Activated T-cell treated with anti-CD3 and anti-CD28 coated beads, Interleukin-2, amount 50 U/mL, for 4 hours (primary cell): ENCODE results near the gene SKAP1. TPM values are rescaled to one million over a fixed set of nuclear protein-coding genes. Genes with fewer than 3 reads are reported as not detected.

Source experiments
- ATAC-seq, 2 donors: fragments of 200-7000 bp; cut with Tn5 transposase; one replicate each; pipeline ENCODE4 v1.10.0; 2021
- DNase-seq: peaks from one replicate; pipeline ENCODE4 v3.0.0-alpha.2; 2020
- H3K27me3 Mint-ChIP-seq: one replicate; pipeline ENCODE4 v1.8.0; 2021; ENCODE audit warnings: low read depth, mixed read lengths
- H3K36me3 Mint-ChIP-seq: one replicate; pipeline ENCODE4 v1.8.0; 2022; ENCODE audit warnings: mixed read lengths; ENCODE audit not compliant: insufficient read depth
- H3K4me1 Mint-ChIP-seq: one replicate; pipeline ENCODE4 v1.8.0; 2021; ENCODE audit warnings: low read depth, mixed read lengths
- H3K4me3 Mint-ChIP-seq: one replicate; pipeline ENCODE4 v1.8.0; 2021; ENCODE audit warnings: mild to moderate bottlenecking, moderate library complexity, mixed read lengths
- H3K9me3 Mint-ChIP-seq: one replicate; pipeline ENCODE4 v1.8.0; 2021; ENCODE audit warnings: mixed read lengths
- total RNA-seq, 3 donors: library from RNA; stranded (reverse); gene quantifications; one replicate each; pipeline ENCODE4 v1.2.1, GENCODE V29; 2021

Gene SKAP1
- total RNA-seq, 3 donors from 2014 or later = 25.8 to 33.9 (median 28.7) TPM

DNA sequence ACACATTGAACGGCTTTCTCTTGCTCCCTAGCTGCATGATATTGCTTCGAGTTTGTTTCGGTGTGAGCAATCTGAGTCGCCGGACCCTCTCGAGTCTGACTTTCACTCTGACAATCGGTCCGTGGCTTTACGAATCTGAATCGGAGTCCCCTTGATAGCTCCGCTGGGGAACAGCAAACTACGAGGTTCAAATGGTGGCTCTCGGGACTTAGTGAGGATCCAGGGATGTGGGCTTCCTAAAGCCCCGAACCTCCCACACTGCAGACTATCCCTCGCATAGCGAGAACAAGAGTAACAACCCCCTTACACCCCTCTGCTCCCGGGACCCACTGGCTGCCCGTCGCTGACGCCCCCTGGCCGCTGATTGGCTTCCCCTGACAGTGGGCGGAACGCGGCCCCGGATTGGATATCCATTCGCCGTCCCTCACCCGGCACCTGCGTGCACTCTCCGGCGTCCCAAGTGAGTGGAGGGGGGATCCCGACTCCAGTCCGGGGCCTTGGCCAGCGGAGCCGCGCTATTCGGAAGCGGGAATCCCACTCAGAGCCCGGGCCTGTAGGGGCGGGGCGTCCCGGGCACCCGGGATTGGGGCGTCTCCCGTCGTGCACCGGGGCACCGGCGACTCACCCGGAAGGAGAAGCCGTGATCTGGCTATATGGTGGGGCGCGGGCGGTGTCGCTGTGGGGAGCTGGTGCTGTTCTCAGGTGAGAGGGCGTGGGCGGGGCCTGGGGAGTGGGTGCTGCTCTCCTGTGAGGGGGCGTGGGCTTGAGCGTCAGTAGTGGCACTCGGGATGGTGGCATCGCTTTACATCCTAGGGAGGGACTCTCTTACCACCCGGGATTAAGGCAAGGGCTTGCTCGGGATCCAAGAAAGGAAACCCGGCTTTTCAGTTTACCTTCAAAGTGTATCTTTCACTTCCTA lies 322.6 kb downstream of the SKAP1 start, which contains the start of gene SNX11:
TSS of gene SNX11 (plus strand) at position 630 of the 919 bp plus-strand sequence. CDS start 4,278 bp downstream, outside the sequence.
- DNase-seq (peak; percentile 95), ATAC-seq (peak; percentile 93 to 96)
- peaks cover 4% of the 10 kb centered on the region for H3K36me3 Mint-ChIP-seq
- H3K27me3 Mint-ChIP-seq = no peaks in the 10 kb centered on the region
- peak within 1 kb of the TSS; percentile 98 for H3K4me3 Mint-ChIP-seq
- H3K9me3 Mint-ChIP-seq = no peaks in the 10 kb centered on the region
- peaks cover 55% of the 10 kb centered on the region for H3K4me1 Mint-ChIP-seq

DNA sequence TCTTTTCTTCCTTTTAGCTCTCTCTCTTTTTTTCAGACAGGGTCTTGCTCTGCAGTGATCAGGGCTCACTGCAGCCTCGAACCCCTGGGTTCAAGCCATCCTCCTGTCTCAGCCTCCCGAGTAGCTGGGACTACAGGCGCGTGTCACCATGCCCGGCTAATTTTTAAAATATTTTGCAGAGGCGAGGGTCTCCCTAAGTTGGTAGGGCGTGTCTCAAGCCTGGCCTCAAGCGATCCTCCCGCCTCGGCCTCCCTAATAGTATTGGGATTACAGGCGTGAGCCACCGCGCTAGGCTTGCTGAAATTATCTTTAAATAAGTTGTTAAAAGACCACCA lies 323.2 kb downstream of the SKAP1 start:
- H3K9me3 Mint-ChIP-seq = no peaks in the 10 kb centered on the region
- peaks cover 52% of the 10 kb centered on the region for H3K4me1 Mint-ChIP-seq
- peak overlapping the region; percentile 98 for H3K4me3 Mint-ChIP-seq
- no peaks in the 10 kb centered on the region for H3K27me3 Mint-ChIP-seq
- DNase-seq (no peak), ATAC-seq (no peak)
- no peaks in the 10 kb centered on the region for H3K36me3 Mint-ChIP-seq

DNA sequence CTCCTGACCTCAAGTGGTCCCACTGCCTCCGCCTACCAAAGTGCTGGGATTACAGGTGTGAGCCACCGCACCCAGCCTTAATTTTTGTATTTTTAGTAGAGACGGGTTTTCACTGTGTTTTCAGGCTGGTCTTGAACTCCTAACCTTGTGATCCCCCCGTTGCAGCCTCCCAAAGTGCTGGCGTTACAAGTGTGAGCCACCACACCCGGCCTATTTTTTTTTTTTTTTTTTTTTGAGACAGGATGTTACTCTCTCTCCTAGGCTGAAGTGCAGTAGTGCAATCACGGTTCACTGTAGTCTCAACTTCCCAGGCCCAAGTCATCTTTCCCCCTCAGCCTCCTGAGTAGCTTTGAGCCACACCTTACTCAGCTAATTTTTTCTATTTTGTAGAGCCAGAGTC lies 325.6 kb downstream of the SKAP1 start:
- Mint-ChIP-seq H3K36me3 (no peaks in the 10 kb centered on the region), H3K9me3 (no peaks in the 10 kb centered on the region), H3K4me1 (peaks cover 42% of the 10 kb centered on the region), H3K4me3 (peak overlapping the region; percentile 16), H3K27me3 (no peaks in the 10 kb centered on the region)
- no peak for DNase-seq
- no peak for ATAC-seq

DNA sequence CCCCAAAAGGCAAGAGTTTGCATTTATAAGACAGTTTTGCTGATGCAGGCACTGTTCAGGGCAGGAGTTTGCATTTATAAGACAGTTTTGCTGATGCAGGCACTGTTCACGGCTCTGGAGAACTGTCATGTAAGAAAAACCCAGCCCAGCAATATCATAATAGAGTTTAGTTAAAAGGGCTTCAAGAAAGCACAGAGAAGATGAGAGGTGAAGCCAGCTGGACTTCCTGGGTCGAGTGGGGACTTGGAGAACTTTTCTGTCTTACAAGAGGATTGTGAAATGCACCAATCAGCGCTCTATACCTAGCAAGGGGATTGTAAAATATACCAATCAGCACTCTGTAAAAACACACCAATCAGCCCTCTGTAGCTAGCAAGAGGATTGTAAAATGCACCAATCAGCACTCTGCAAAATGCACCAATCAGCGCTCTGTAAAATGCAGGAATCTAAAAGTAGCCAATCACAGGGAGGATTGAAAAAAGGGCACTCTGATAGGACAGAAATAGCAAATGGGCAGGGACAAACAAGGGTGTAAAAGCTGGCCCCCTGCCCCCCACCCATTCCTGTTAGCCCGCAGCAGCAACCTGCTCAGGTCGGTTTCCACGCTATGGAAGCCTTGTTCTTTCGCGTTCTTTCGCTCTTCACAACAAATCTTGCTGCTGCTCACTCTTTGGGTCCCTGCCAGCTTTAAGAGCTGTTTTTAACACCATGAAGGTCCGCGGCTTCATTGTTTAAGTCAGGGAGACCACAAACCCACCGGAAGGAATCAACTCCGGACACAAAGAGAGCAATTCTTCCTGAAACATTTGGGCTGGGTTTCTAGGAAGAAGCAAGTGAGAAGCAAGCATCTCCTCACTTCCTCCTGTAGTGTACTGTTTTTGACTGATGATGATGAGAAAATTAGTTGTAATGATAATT lies 327.0 kb downstream of the SKAP1 start:
- H3K4me3 Mint-ChIP-seq = peak overlapping the region; percentile 16
- peaks cover 32% of the 10 kb centered on the region for H3K4me1 Mint-ChIP-seq
- H3K9me3 Mint-ChIP-seq = no peaks in the 10 kb centered on the region
- no peak for ATAC-seq
- DNase-seq = no peak
- no peaks in the 10 kb centered on the region for H3K36me3 Mint-ChIP-seq
- H3K27me3 Mint-ChIP-seq = no peaks in the 10 kb centered on the region

DNA sequence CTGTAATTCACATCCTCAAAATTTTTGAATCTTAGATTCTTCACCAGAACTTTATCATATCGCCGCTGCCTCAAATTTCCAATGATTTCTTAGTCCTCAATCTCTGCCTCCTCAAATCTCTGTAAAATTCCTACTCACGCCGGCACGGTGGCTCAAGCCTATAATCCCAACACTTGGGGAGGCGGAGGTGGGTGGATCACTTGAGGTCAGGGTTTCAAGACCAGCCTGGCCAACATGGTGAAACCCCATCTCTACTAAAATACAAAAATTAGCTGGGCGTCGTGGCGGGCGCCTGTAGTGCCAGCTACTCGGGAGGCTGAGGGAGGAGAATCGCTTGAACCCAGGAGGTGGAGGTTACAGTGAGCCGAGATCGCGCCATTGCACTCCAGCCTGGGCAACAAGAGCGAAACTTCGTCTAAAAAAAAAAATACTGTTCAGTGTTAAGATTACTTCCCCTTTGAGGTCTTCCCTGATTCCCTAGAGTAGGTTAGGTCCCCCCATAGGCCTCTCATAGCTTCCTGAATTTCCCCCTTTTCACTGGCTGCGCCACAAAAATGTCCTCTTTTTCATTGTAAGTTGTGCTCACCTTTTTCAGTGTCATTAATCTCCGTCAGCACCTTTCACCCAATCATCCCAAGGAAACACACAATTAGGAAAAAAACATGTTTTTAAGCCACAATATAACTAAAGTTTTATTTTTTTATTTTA lies 327.8 kb downstream of the SKAP1 start:
- Mint-ChIP-seq H3K27me3 (no peaks in the 10 kb centered on the region), H3K9me3 (no peaks in the 10 kb centered on the region), H3K36me3 (no peaks in the 10 kb centered on the region), H3K4me3 (peak overlapping the region; percentile 62), H3K4me1 (peaks cover 30% of the 10 kb centered on the region)
- ATAC-seq = no peak
- DNase-seq = no peak

DNA sequence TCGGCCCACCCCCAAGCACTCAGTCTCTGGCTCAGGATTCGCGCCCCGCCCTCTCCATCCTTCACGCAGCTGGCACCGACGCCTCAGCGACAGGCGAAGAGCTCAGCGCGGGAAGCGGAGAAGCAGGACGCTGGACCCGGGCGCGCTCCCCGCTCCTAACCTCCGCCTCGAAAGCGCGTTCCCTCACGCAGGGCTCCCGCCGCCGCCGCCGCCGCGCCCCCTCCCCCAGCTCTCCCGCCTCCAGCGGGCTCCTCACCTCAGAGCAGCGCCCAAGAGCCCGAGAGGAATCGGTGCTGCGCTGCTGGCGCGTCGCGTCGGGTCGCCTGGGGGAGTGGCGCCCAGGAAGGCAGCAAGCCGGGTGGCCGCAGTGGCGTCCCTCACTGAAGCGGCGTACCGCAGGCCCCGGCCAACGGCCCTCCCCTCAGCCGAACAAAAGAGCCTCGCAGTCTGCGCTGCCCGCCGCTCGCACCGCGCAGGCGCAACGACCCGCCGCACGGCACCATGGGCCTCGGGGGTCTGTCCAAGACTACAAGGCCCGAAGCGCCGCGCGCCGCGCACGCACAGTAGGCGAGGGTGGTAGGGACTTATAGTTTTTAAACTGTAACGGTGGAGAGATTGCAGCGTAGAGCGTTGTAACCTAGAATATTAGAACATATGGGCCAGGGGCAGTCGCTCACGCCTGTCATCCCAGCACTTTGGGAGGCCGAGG lies 328.8 kb downstream of the SKAP1 start, which contains the start of gene CBX1:
TSS of gene CBX1 (minus strand) at position 467 of the 709 bp plus-strand sequence. CDS start 24,474 bp downstream, outside the sequence.
- ATAC-seq = peak; percentile 97 to 98
- H3K4me1 Mint-ChIP-seq = peaks cover 24% of the 10 kb centered on the region

DNA sequence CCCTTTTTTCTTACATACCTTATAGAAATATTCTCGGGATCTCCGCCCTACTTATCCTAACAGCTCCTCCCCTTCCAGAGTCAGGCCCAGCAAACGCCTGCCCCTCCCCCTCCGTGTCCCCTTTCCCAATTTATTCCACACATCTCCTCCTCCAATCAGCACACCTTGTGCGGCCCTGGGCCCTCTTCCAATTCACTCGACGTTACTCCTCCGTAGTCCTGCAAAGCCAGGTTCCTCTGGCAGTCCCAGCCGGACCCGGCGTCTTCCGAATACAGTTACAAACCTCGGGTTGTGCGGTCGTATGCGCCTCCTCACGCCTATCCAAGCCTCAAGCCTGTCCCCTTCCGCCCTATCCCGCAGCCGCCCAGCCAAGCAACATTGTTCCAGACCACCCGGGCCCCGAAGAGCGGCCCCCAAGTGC lies 329.4 kb downstream of the SKAP1 start:
- no peaks in the 10 kb centered on the region for H3K9me3 Mint-ChIP-seq
- H3K36me3 Mint-ChIP-seq = no peaks in the 10 kb centered on the region
- H3K27me3 Mint-ChIP-seq = no peaks in the 10 kb centered on the region
- peaks cover 25% of the 10 kb centered on the region for H3K4me1 Mint-ChIP-seq
- ATAC-seq (no peak), DNase-seq (no peak)
- H3K4me3 Mint-ChIP-seq = peak overlapping the region; percentile 95

More for the DNA sequence above, 328.8 kb downstream of the SKAP1 start, which contains the start of gene CBX1:
- Mint-ChIP-seq H3K36me3 (no peaks in the 10 kb centered on the region), H3K4me3 (peak within 1 kb of the TSS; percentile 95), H3K27me3 (no peaks in the 10 kb centered on the region), H3K9me3 (no peaks in the 10 kb centered on the region)
- DNase-seq = peak; percentile 89

DNA sequence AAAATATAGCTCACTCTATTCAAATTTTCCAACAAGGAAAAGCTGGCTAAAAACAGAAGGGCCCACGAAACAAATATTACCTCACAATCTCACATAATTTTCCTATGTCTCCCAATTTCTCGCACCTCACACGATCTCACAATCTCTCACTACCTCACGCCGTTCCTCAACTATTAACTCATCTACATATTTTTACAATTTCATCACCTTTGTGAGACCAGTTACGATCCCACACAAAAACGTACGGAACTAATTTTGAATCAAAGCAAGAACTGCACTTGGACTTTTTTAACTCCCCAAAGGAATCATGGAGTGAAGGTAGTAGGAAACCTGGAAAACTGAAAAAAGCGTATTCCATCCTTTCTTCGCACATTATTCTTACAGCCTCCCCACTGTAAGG lies 329.9 kb downstream of the SKAP1 start:
- Mint-ChIP-seq H3K9me3 (no peaks in the 10 kb centered on the region), H3K4me3 (peak overlapping the region; percentile 95), H3K27me3 (no peaks in the 10 kb centered on the region), H3K4me1 (peaks cover 28% of the 10 kb centered on the region), H3K36me3 (no peaks in the 10 kb centered on the region)
- DNase-seq = no peak
- no peak for ATAC-seq

DNA sequence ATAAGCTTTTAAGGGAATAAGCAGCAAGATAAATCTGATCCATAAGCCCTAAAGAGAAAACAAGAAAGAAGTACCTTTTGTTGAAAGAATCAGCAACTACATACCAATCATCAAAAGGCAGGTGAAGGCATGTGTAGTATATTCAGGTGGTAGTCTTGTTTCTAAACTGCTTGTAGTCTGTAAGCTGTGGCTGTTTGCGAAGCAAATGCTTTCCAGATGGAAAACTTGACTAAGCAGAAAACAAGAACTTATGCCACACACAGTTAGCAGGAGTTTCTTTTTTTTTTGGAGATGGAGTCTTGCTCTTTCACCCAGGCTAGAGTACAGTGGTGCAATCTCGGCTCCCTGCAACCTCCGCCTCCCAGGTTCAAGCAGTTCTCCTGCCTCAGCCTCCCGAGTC lies 334.4 kb downstream of the SKAP1 start:
- Mint-ChIP-seq H3K4me1 (peaks cover 14% of the 10 kb centered on the region), H3K9me3 (no peaks in the 10 kb centered on the region), H3K36me3 (peaks cover 6% of the 10 kb centered on the region), H3K4me3 (no peak overlapping the region), H3K27me3 (no peaks in the 10 kb centered on the region)
- no peak for DNase-seq
- no peak for ATAC-seq

DNA sequence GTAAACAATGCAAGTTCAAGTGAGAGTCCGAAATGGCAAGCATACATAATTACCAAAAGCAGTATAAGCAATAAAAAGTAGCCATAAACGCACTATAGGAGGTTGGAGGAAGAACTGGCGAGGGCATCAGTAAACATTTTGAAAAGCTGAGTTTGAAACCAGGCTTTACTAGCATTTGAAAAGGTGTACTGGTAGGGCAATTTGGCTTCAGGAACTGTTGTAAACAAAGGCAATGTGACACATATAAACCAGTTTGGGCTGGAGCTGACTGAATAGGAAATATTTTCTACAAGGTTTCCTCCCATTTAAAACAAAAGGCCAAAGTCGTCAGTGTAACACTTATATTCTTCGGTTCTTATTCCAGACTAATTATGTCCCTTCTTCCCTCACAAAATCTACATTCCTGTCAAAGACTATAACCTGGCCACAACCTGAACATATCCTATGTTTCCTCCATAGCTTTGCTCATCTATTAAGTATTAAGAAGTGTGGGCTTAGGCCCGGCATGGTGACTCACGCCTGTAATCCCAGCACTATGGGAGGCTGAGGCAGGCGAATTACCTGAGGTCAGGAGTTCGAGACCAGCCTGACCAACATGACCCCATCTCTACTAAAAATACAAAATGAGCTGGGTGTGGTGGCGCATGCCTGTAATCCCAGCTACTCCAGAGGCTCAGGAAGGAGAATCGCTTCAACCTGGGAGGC lies 336.5 kb downstream of the SKAP1 start:
- Mint-ChIP-seq H3K36me3 (peaks cover 12% of the 10 kb centered on the region), H3K4me1 (peaks cover 13% of the 10 kb centered on the region), H3K4me3 (no peak overlapping the region), H3K27me3 (no peaks in the 10 kb centered on the region), H3K9me3 (no peaks in the 10 kb centered on the region)
- ATAC-seq (no peak), DNase-seq (no peak)

DNA sequence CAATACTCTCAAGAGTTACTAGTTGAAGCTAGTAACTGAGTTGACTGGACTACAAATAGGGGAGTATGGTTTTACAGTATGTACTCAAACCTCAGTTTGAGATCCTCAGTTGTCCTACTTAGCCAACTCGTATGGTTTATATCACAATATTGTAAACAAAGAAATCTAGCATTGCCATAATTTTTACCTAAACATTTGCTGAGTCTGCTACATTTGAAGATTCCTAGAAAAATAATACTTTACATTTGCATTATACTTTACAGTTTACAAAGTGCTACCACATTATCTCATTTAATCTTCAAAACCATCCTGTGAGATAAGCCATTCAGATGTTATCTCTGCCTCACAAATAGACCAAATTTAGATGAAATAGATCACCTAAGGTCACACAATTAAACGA lies 345.1 kb downstream of the SKAP1 start:
- H3K4me1 Mint-ChIP-seq = peaks cover 12% of the 10 kb centered on the region
- no peak overlapping the region for H3K4me3 Mint-ChIP-seq
- no peaks in the 10 kb centered on the region for H3K27me3 Mint-ChIP-seq
- no peaks in the 10 kb centered on the region for H3K9me3 Mint-ChIP-seq
- H3K36me3 Mint-ChIP-seq = peaks cover 4% of the 10 kb centered on the region
- no peak for DNase-seq
- no peak for ATAC-seq
